Islet of Langerhans (tissue), 1 donor: ENCODE data around the gene PARP8.
A peak's percentile ranks its signal among the peaks of the same experiment; 100 is the strongest.
"Not testable (repeated sequence)": the region's sequence is repeated elsewhere in the genome, so short reads cannot be mapped to it uniquely, and the experiment has no call there.

Experiments used
- FAIRE-seq: peaks from one replicate; lab custom pipeline; 2011; peaks lifted over from hg19 to GRCh38; lab: Jason Lieb, UNC

Gene PARP8

DNA sequence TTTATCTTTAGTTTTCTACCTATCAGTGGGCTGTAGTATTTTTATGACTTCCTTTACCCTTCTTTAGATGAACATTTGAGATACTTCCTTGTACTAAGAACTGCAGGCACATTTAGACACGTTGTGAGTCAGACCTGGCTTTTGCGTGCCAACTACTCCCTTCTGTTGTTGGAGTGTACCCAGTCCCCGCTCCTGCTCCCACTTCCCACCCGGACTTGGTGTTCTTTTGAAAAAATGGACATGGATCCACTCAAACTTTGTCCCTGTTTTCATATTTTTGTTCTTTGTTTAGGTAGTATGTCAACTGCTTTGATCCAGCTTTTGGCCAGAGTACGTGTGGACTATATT, 60.7 kb downstream of the PARP8 start:
- no peak for FAIRE-seq

DNA sequence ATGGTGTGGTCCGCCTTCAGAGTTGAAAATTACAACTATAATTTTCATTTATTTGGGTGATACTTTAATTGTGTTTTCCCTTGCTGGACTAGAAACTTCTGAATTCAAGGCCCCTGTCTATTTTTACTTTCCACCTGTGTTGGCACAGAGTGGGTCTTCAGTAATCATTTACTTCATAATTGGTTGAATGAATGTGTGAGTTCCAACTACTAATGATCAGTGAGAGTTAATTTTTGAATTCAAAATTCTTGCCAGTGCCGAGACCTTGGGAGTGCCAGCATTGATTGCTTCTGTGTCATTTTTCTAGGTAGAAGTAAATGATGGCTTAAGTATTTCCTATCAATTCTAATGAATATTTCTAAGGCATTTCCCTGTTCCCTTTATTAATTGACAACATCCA, 61.4 kb downstream of the PARP8 start:
- FAIRE-seq: no peak

DNA sequence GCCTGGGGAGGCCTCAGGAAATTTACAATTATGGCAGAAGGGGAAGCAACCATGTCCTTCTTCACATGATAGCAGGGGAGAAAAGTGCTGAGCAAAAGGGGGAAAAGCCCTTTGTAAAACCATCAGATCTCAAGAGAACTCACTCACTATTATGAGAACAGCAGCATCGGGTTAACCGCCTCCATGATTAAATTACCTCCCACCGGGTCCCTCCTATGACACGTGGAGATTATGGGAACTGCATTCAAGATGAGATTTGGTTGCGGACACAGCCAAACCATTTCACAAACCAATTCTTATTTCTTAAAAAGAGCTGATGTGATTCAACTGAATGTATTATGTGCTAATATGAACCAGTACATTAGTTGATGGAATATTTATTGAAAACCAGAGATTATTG, 63.9 kb downstream of the PARP8 start:
- no peak for FAIRE-seq

DNA sequence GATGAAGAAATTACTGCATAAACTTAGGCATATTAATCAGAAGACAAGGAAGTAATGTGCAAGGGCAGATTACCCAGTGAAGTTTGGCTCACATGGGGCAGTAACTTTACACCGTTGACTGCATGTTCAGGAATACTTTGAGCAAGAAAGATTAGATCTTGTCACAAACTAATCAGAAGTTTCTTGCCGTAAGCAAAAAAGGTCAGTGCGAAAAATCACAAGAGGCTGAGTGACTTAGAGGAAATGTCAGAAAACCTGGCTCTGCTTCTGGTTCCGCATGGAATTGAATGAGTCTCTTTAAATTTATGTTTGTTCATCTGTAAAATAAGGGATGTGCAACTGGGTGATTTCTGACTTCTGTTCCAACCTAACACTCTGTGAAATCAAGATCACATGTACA, 64.4 kb downstream of the PARP8 start:
- FAIRE-seq: no peak

DNA sequence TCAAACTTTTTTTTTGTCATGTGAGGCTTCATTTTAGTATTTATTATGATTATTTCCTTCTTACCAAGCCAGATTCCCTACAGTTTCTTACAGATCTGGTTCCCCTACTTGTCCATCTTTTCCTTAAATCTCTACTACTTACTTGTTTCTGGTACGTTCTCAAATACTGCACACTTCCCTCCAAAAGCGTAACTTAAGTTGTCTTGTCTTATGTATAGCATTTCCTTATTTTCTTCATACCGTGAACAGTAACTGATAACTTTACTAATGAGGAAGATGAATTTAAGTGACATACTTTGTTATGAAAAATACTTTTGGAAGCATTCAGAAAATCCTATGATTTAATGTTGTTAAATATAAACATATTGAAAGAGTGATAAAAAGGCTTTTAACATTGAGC, 67.3 kb downstream of the PARP8 start:
- no peak for FAIRE-seq

DNA sequence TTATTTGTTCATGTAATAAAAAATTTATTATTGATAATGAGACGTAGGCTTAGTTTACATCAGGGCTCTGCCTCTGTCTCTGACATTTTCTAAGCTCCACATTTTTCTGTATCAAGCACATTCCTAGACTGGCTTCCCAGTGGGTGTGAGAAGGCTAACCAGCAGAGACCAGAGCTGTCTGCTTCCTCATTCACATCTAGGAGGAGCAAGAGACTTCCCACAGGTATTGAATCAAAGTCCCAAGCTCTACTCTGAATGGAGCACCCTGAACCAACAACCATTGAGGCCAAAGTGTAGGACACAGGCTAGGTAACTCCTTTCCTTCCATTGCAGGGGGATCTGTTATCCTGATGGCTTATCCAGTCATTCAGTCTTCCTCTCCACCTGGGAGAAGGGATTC, 72.4 kb downstream of the PARP8 start:
- FAIRE-seq: no peak

DNA sequence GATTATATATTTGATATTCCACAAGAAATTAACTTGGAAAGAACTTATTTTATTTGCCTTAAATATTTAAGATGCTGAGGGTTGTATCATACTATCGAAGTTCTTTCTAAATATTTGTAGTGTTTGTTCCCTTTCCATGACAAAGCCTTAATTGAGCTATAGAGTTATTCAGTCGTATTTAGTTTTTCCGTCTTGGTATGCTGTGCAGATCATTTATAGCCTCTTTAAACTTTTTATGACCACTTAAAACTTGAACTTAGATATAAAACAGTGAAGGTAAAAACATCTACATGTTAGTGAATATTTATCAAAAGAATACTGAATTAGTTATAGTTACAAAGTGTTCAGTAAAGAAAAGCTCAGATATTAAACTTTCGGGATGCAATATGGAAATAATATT, 74.4 kb downstream of the PARP8 start:
- no peak for FAIRE-seq

DNA sequence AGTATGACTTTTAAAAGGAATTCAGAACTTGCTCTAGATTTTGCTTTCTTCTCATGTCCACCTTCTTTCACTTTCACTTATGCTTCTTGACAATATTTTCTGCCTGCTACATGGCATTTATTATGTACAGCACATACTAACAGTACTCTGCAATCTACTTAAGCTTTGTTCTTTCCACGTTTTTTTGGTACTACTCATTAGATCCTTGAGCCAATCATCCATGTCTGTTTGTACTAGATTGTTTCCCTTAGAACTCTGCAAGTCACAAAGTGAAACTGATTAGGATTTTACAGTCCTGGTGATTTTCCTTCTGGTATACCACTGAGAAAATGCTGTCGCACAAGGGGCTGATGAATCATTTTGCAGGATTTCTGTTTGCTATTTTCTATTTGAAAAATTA, 78.3 kb downstream of the PARP8 start:
- peak; percentile 24 for FAIRE-seq

DNA sequence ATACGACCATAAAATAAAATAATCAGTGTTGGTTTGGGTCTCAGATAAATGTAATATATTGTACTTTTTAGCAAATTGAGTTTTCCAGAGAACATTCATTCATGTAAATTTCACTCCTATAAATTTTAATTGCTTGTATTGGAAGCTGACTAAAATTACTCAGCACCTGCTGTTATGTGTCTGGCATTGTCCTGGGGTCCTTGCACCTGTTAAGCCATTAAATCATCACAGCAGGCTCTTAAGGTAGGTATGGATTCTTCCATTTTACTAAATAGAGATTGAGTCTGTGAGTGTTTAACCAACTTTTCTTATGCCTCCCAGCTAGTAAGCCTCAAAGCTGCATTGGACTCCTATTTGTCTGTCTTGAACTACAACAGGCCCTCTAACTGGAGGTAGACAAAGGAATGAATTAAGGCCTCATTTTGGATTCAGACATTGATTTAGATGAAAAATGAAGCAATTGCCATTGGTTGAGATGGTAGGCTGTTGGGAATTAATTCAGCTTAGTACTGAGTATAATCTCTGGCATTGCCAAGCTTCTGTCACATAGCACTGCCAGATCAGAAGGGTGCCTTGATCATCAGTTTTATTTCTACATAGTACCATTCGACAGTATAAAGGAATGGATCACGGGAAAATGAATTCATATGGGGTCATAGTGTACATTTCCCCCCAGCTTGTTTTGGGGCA, 78.9 kb downstream of the PARP8 start:
- FAIRE-seq: peak; percentile 95

DNA sequence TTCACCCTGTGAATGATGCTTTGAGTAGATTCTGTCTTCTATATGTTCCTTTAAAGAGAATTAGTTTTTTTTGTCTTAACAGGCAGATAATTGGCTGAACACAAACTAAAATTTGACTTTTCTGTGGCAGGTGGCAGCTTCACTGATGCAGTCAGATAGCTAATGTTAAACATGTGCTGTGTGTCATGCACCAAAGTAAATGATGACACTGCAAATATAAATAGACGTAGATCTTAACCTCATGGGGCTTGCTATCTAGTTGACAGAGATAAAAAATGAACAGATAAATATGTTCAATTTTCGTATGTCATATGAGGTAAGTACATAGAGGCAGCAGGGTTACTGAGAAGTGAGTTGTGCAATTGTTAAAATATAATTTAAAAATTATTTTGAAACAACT, 82.7 kb downstream of the PARP8 start:
- no peak for FAIRE-seq

DNA sequence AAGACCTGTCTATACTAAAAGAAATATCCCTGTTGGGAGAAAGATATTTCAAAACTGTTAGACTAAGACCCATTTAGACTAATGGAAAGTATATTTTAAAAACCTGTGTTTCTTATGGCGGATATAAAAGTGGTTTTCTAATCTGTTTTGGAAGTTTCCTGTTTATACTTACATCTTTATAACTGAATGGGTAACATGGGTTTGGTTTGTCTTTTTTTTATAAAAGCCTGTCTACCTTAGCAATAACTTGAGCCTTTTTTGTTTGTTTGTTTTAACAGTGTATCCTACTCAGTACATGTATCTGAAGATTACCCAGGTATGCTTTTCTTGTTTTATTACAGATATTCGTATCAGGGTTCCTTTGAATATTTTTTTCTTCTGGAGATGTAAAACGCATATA, 83.4 kb downstream of the PARP8 start:
- peak; percentile 94 for FAIRE-seq

DNA sequence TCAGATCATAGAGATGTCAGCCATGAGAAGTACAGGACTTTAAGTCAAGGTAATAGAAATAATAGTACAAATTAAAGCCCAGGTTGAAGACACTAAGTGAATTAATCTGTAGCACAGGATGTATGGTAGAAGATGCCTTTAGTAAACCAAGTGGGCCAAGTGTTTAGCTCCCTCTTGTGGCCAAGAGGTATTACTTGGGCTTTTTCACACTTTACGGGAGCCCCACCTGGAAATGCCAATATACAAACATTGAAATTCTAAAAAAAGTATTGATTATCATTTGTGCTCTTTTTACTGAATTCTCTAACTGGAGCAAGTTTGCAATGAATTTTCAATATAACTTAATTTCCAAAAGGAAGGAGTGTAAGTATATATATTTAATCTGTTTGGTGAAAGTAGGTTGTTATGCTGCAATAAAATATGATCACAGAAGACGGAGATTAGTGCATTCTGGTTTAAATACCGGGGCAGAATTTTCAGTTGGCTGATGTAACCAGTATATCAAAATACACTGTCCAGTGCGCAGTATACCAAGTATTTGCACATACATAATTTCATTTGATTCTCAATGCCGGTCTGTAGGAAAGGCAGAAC, 84.7 kb downstream of the PARP8 start:
- FAIRE-seq: peak; percentile 30

DNA sequence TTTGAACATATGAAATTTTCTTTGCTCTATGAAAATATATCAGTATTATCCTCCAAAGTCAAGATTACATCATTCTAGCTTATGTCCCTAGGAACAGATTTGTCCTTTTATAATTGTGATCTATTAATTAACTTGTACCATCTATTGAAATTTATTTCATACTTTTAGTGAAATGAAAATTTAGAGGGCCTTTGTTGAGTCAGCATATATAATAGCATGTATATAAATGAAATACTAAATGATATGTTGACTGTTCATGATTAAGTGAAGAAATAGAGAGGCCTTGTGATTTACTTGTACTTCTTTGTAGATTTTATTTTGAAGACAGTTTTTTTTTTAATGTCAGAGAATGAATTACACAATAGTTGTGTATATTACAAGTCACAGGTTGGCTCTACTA, 86.4 kb downstream of the PARP8 start:
- no peak for FAIRE-seq

DNA sequence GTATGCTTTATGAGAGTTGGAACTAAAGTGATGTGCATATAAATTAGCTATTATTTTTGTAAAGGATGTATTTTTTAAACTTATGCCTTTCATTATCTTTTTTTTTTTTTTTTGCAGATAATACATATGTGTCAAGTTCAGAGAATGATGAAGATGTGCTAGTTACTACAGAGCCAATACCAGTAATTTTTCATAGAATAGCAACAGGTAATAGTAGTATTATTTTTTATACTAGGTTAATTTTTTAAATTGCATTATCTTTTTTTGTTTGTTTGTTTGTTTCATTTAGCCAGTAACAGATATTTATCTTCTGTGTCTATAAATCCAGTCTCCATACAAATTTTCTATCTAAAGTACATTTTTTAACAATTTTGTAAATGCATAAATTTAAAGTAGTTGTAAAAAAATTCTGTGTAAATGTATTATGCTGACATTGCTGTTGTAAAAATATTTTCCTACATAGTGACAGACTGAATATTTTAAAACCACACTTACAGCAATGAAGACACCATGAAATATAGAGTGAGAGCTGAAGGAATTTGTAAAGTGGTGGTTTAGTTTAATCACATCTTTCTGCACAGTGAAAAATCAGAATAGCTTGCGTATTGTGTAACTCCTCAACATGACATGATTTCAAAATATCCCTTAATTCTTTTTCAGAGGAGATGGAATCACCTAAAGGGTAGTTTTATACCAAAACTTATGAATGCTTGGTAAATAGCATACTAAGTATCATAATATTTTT, 93.3 kb downstream of the PARP8 start:
- peak; percentile 69 for FAIRE-seq

DNA sequence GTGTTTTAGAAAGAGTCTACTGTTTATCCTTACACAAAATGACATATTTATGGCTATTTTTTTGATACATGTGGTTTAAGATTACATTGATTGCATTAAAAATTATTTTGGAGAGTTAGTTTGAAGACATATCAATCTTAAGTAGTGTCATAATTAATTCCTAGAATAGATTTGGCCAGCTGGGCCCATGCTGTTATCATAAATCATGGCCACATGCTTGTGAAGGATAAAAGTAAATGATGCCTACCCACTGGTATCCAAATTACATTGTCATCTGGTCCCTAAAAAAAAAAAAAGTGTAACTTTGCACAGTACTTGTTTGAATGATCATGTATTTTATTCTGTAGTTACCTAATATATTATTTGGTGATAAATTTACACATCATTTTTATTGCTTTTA, 96.9 kb downstream of the PARP8 start:
- no peak for FAIRE-seq

DNA sequence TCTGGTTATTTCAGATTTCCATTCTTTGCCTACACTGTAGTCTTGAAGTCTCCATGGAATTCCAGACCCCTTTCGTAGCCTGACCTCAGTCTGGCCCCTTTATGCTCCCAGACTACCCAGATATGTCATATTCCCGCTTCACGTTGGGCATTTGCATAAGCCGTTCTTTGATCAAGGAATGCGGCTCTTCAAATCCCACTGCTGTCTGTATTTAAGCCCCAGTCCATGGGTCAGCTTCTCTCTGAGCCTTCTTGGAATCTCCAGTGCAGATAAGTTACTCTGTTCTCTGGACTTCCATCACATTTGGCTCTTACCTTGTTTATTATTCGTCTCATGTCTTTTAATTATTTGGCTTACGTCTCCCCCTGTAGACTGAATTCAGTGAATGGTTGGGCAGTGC, 97.4 kb downstream of the PARP8 start:
- no peak for FAIRE-seq

DNA sequence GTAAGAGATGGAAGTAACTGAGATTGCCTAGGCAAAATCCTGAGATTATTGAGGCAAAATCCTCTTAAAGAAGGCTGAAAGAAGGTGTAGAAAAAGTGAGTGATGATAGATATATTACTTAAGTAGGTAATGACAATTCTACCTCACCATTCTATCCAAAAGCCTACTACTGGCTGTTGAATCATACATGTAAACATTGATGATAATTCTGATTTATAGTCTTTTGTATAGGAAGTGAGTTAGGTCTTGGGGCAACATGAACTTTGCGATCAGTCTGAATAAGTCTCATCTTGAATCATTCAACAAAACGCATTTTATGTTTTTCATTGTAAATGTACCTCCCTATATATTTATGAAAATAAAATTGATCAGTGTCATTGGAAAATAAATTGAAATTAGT, 99.6 kb downstream of the PARP8 start:
- no peak for FAIRE-seq

DNA sequence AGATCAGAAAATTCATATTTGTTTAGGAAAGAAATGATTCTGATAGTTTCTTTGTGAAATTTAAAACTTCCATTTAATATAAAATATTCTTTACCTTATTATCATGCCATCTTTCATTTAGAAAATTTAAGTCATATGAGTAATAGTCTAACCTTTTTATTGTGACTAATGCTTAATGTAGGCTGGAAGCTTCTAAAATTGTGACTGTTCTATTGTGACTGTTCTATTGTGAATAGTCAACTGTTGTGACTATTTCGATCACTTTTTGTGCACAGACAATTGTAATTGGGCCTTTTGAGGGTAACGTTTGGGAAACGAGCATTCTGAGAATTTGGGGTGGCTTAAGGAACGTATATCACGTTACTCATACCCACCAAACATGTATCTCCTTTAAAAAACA, 100.0 kb downstream of the PARP8 start:
- no peak for FAIRE-seq

DNA sequence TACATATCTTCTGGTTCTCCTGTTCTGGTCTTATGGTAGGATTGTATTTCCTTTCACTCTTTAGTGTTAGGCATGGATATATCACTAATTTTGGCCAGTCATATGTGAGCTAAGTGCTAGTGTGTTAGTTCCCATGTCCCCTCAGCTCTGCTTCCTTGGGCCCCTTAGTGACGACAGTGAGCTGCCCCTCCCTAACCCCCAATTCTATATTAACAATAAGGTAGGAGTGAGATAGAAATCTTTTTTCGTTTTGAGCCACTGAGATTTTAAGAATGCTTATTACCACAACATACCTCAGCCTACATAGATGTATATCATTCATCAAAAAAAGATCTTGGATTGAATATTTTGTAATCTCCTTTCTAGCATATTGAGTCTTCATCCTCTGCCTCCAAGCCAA, 100.5 kb downstream of the PARP8 start:
- FAIRE-seq: no peak

DNA sequence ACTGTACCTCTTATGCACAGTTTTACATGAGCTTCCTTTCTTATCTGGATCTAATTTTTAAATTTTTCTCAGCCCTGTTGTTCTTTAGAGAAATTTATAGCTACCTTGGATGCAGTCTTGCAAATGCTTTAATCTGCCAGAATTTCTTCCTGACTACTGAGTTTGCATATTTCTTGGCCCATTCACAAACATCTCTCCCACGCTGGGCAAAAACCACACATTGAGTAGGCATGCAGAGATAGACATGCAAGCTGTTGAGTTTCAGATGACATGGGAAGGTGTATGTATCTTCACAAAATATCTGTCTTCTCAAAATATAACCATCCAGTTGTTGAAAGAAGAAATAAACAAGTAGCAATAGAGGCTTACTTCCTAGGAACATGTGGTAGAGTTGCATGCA, 101.2 kb downstream of the PARP8 start:
- FAIRE-seq: no peak

DNA sequence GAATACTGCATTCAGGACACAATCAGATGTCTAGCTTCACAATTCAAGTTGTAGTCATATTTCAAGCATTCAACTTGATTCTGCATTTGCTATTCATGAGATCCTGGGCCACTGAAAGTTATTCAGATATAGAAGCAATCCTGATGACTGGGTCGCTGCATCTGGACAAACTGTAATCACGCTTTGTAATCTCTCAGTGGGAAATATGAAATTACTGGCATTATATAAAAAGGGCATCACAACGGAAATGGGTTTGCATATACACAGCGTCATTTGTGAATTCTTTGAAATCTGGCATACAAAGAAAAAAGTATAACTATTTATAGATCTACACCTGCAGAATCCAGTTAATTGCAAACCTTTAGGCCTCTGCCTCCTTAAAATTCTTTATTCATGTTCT, 102.2 kb downstream of the PARP8 start:
- no peak for FAIRE-seq

DNA sequence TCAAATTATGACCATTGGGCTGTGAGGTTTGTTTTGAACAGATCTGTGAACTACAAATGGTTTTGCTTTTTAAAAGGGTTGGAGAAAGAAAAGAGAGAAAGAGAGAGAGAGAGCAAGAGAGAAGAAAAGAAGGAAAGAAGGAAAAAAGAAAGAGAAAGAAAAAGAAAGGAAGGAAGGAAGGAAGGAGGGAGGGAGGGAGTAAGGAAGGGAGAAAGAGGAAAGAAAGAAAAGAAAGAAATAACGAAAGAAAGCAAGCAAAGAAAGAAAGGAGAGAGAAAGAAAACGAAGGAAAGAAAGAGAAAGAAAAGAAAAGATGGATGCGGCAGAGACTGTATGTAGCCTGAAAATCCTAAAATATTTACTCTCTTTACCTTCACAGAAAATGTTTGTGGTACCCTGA, 104.0 kb downstream of the PARP8 start:
- no peak for FAIRE-seq

DNA sequence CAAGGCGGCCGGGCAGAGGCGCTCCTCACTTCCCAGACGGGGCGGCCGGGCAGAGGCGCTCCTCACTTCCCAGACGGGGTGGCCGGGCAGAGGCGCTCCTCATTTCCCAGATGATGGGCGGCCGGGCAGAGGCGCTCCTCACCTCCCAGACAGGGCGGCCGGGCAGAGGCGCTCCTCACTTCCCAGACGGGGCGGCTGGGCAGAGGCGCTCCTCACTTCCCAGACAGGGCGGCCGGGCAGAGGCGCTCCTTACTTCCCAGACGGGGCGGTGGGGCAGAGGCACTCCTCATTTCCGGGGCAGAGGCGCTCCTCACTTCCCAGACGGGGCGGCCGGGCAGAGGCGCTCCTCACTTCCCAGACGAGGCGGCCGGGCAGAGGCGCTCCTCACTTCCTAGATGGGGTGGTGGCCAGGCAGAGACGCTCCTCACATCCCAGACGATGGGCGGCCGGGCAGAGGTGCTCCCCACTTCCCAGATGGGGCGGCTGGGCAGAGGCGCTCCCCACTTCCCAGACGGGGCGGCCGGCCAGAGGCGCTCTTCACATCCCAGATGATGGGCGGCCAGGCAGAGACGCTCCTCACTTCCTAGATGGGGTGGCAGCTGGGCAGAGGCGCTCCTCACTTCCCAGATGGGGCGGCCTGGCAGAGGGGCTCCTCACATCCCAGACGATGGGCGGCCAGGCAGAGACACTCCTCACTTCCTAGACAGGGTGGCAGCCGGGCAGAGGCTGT, 108.2 kb downstream of the PARP8 start:
- not testable (repeated sequence) for FAIRE-seq
